ENCODE data around the gene OR9Q1.

The OR9Q1 gene

GRCh38 chr11:58177409-58178054 is 153.9 kb downstream of the OR9Q1 start:
- Histone ChIP-seq H3K36me3 (ENCODE audit: control insufficient read depth, insufficient read depth, low read length) (no peaks in the 10 kb centered on the region), H3K4me3 (replicated peaks; ENCODE audit: low read depth, low read length) (no peak overlapping the region), H3K27me3 (replicated peaks; ENCODE audit: control insufficient read depth, insufficient read depth, low read length) (no peaks in the 10 kb centered on the region)
- TF ChIP-seq CTCF (IDR thresholded peaks at IDR 0.05; ENCODE audit: insufficient read depth, low read length, poor library complexity, severe bottlenecking), result no peak
- no peak for DNase-seq (ENCODE audit: extremely low read depth, insufficient read length)

- no peaks in the 10 kb centered on the region for H3K27me3 ChIP-seq (replicated peaks; ENCODE audit: control insufficient read depth, insufficient read depth, low read length)
- H3K4me3 ChIP-seq (replicated peaks; ENCODE audit: low read depth, low read length), result no peak overlapping the region
- no peak for DNase-seq (ENCODE audit: extremely low read depth, insufficient read length)
- no peaks in the 10 kb centered on the region for H3K36me3 ChIP-seq (ENCODE audit: control insufficient read depth, insufficient read depth, low read length)
- TF ChIP-seq CTCF (IDR thresholded peaks at IDR 0.05; ENCODE audit: insufficient read depth, low read length, poor library complexity, severe bottlenecking), result no peak
Measured at GRCh38 chr11:58178444-58178843, 154.8 kb downstream of the OR9Q1 start.

GRCh38 chr11:58179648-58180047 is 156.0 kb downstream of the OR9Q1 start:
- H3K36me3 ChIP-seq (ENCODE audit: control insufficient read depth, insufficient read depth, low read length), result no peaks in the 10 kb centered on the region
- H3K27me3 ChIP-seq (replicated peaks; ENCODE audit: control insufficient read depth, insufficient read depth, low read length), result no peaks in the 10 kb centered on the region
- TF ChIP-seq CTCF (IDR thresholded peaks at IDR 0.05; ENCODE audit: insufficient read depth, low read length, poor library complexity, severe bottlenecking), result no peak
- H3K4me3 ChIP-seq (replicated peaks; ENCODE audit: low read depth, low read length), result no peak overlapping the region
- no peak for DNase-seq (ENCODE audit: extremely low read depth, insufficient read length)

- DNase-seq (ENCODE audit: extremely low read depth, insufficient read length), result no peak
- H3K27me3 ChIP-seq (replicated peaks; ENCODE audit: control insufficient read depth, insufficient read depth, low read length), result no peaks in the 10 kb centered on the region
- H3K4me3 ChIP-seq (replicated peaks; ENCODE audit: low read depth, low read length), result no peak overlapping the region
- H3K36me3 ChIP-seq (ENCODE audit: control insufficient read depth, insufficient read depth, low read length), result no peaks in the 10 kb centered on the region
- no peak for TF ChIP-seq CTCF (IDR thresholded peaks at IDR 0.05; ENCODE audit: insufficient read depth, low read length, poor library complexity, severe bottlenecking)
Measured at GRCh38 chr11:58186938-58187337, 163.3 kb downstream of the OR9Q1 start.

- TF ChIP-seq CTCF (IDR thresholded peaks at IDR 0.05; ENCODE audit: insufficient read depth, low read length, poor library complexity, severe bottlenecking), result no peak
- H3K27me3 ChIP-seq (replicated peaks; ENCODE audit: control insufficient read depth, insufficient read depth, low read length), result no peaks in the 10 kb centered on the region
- no peak for DNase-seq (ENCODE audit: extremely low read depth, insufficient read length)
Measured at GRCh38 chr11:58188770-58189169, 165.1 kb downstream of the OR9Q1 start, which contains the start of gene OR9Q2. OR9Q2 (plus strand) TSS chr11:58189070; CDS start chr11:58190491, 1,421 bp downstream.

GRCh38 chr11:58192229-58192628 is 168.5 kb downstream of the OR9Q1 start:
- no peak for TF ChIP-seq CTCF (IDR thresholded peaks at IDR 0.05; ENCODE audit: insufficient read depth, low read length, poor library complexity, severe bottlenecking)
- no peak overlapping the region for H3K4me3 ChIP-seq (replicated peaks; ENCODE audit: low read depth, low read length)
- no peaks in the 10 kb centered on the region for H3K27me3 ChIP-seq (replicated peaks; ENCODE audit: control insufficient read depth, insufficient read depth, low read length)
- DNase-seq (ENCODE audit: extremely low read depth, insufficient read length), result no peak
- H3K36me3 ChIP-seq (ENCODE audit: control insufficient read depth, insufficient read depth, low read length), result no peaks in the 10 kb centered on the region

More at GRCh38 chr11:58188770-58189169, 165.1 kb downstream of the OR9Q1 start, which contains the start of gene OR9Q2:
- Histone ChIP-seq H3K36me3 (ENCODE audit: control insufficient read depth, insufficient read depth, low read length) (no peaks in the 10 kb centered on the region), H3K4me3 (replicated peaks; ENCODE audit: low read depth, low read length) (no peak within 1 kb of the TSS)

Measured in GM06990 (cell line).